CD4-positive, CD25-positive, alpha-beta regulatory T cell (primary cell): Measurements from ENCODE around the gene TIMM44. TPM values are rescaled to one million over a fixed set of nuclear protein-coding genes. Genes with fewer than 3 reads are reported as not detected.
"Not testable (repeated sequence)": the region's sequence is repeated elsewhere in the genome, so short reads cannot be mapped to it uniquely, and the experiment has no call there.

ENCODE experiments used
- ATAC-seq, 2 donors: fragments of 150-1000 bp; cut with Tn5 transposase; one replicate each; pipeline ENCODE4 v1.10.0; 2021; ENCODE audit warnings: low read depth in 2 of 2, moderate number of reproducible peaks in 2 of 2, moderate library complexity in 1 of 2
- DNase-seq, 3 donors: peaks; one replicate each; pipeline versions ENCODE4 v3.0.0 to v3.0.0-alpha.2; 2012 to 2022; ENCODE audit warnings: mixed read lengths in 1 of 3
- H3K27ac ChIP-seq: one replicate; pipeline ENCODE4 v1.7.0; 2013; ENCODE audit warnings: mild to moderate bottlenecking, low read length; ENCODE audit not compliant: insufficient read depth, poor library complexity, severe bottlenecking
- H3K27me3 ChIP-seq: one replicate; pipeline ENCODE4 v1.7.0; 2013; ENCODE audit warnings: low read length; ENCODE audit not compliant: control insufficient read depth, insufficient read depth
- H3K36me3 ChIP-seq: one replicate; pipeline ENCODE4 v1.7.0; 2013; ENCODE audit warnings: mild to moderate bottlenecking, low read length, moderate library complexity; ENCODE audit not compliant: control insufficient read depth, insufficient read depth
- H3K4me1 ChIP-seq: 2 replicates; pipeline ENCODE4 v1.7.0; 2013; ENCODE audit warnings: mild to moderate bottlenecking, low read length; ENCODE audit not compliant: insufficient read depth, control insufficient read depth, poor library complexity, severe bottlenecking
- H3K4me3 ChIP-seq: one replicate; pipeline ENCODE4 v1.7.0; 2013; ENCODE audit warnings: low read depth, mild to moderate bottlenecking, low read length, moderate library complexity
- H3K9me3 ChIP-seq, 2 experiments: 1 replicate in 1 of 2; 2 replicates in 1 of 2; pipeline ENCODE4 v1.7.0; 2013; ENCODE audit warnings: low read length in 2 of 2, mild to moderate bottlenecking in 1 of 2, moderate library complexity in 1 of 2; ENCODE audit not compliant: control insufficient read depth in 2 of 2
- H3K27ac Mint-ChIP-seq, 3 donors: one replicate each; pipeline ENCODE4 v1.8.0; 2020 to 2022; ENCODE audit warnings: mild to moderate bottlenecking in 3 of 3, mixed read lengths in 3 of 3, moderate library complexity in 2 of 3
- H3K27me3 Mint-ChIP-seq: one replicate; pipeline ENCODE4 v1.8.0; 2022; ENCODE audit warnings: mild to moderate bottlenecking, mixed read lengths
- H3K36me3 Mint-ChIP-seq: one replicate; pipeline ENCODE4 v1.8.0; 2020; ENCODE audit warnings: mixed read lengths
- H3K4me1 Mint-ChIP-seq, 4 donors: one replicate each; pipeline ENCODE4 v1.8.0; 2020 to 2022; ENCODE audit warnings: mixed read lengths in 4 of 4, mild to moderate bottlenecking in 1 of 4
- H3K4me3 Mint-ChIP-seq, 4 donors: one replicate each; pipeline ENCODE4 v1.8.0; 2020 to 2022; ENCODE audit warnings: mild to moderate bottlenecking in 4 of 4, mixed read lengths in 4 of 4, moderate library complexity in 3 of 4
- H3K9me3 Mint-ChIP-seq, 7 donors: one replicate each; pipeline ENCODE4 v1.8.0; 2020 to 2022; ENCODE audit warnings: mixed read lengths in 7 of 7, mild to moderate bottlenecking in 3 of 7, moderate library complexity in 2 of 7
- polyA plus RNA-seq, 4 donors: library from polyadenylated mRNA; unstranded; fragments of 300-500 nt; fragmentation: Illumina TruSeq; gene quantifications; one replicate each; pipeline ENCODE4 v1.2.3, GENCODE V29; 2021
- total RNA-seq: library from RNA; stranded (reverse); gene quantifications from one replicate; pipeline ENCODE4 v1.2.3, GENCODE V29; 2022

TIMM44 gene
- total and polyA plus RNA-seq, 5 donors from 2014 or later = 14.0 to 72.5 (median 15.0) TPM

DNA sequence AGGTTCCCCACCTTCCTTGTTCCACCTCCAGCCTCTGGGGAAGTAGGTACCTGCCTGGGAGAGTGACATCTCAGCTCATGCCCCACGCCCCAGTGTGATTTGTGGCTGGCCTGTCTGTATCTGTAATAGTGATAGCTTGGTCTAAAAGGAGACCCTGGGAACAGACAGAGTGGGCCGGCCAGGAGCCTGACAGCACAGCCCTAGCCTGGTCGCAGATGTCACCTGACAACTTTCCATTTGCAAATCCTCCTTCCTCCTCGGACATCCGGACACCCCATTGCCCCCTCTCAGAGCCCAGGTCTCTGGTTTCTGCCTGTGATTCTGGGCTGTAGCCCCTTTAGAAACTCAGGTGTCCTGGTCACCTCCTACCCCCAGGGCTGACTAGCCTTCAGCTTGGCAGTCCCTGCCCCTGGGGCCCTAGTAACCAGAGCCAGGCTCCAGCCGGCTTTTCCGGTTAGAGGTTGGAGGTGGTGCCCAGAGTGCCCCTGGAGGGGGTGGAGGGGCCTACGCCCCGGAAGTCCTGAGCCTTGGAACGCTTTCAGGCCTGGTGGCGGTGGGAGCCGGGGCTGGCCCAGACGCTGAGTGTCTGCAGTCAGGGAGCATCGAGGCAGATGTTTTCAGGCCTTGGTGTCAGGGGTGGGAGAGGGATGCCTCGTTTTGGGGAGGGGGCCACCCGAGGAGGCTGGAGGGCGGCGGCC is 48.7 kb downstream of the TIMM44 start:
- Histone ChIP-seq H3K4me3 (no peak overlapping the region), H3K9me3 (no peaks in the 10 kb centered on the region), H3K36me3 (no peaks in the 10 kb centered on the region), H3K27ac (no peak overlapping the region), H3K4me1 (no peaks in the 10 kb centered on the region), H3K27me3 (no peaks in the 10 kb centered on the region)
- H3K4me3 Mint-ChIP-seq = no peak overlapping the region
- H3K27ac Mint-ChIP-seq = no peak overlapping the region
- DNase-seq (no peak), ATAC-seq (no peak)
- H3K36me3 Mint-ChIP-seq = no peaks in the 10 kb centered on the region
- no peaks in the 10 kb centered on the region for H3K4me1 Mint-ChIP-seq
- H3K27me3 Mint-ChIP-seq = peaks cover 11% of the 10 kb centered on the region
- H3K9me3 Mint-ChIP-seq = no peaks in the 10 kb centered on the region

DNA sequence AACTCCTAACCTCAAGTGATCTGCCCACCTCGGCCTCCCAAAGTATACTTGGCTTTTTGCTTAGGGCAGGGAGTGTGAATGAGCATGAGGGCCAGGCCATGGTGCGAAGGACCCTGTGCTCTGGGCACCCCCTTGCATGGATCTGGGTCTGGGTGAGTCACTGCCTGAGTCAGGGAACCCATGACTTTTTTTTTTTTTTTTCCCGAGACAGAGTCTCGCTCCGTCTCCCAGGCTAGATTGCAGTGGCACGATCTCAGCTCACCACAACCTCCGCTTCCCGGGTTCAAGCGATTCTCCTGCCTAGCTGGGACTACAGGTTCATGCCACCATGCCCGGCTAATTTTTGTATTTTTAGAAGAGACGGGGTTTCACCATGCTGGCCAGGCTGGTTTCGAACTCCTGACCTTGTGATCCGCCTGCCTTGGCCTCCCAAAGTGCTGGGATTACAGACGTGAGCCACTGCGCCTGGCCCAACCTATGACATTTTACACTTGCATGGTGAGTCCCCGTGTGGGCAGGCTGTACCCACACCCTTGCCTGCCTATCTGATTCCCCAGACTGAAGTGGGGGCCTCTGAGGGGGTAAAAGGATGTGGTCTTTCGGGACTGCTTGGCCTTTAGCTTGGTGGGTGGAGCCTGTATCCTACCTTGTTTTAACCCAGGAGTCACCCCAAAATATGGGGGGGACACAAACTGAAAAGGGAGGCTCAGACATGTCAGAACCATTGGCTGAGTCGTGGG is 49.9 kb downstream of the TIMM44 start:
- not testable (repeated sequence) for H3K4me1 Mint-ChIP-seq, H3K36me3 ChIP-seq, ATAC-seq, H3K27me3 ChIP-seq, H3K9me3 ChIP-seq, DNase-seq, H3K4me3 ChIP-seq, H3K4me1 ChIP-seq, H3K27ac ChIP-seq, H3K27ac Mint-ChIP-seq, H3K9me3 Mint-ChIP-seq, H3K4me3 Mint-ChIP-seq, H3K36me3 Mint-ChIP-seq
- peaks cover 19% of the 10 kb centered on the region for H3K27me3 Mint-ChIP-seq

DNA sequence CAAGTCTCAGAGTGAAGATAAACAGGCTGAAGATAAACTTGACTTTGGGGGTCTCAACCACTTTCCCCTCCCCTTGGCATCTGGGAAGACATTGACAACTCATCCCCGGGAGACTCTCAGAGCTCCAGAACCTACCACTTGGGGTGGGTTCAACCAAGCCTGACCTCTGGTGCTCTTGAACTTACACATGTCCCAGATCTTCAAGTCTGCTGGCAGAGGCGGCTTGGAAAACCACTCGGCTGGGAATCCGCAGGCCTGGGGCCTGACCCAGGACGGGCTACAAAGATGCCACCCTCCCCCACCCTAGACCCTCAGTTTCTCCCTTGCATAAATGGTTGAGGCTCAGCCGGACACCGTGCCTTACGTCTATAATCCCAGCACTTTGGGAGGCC is 54.6 kb downstream of the TIMM44 start:
- no peak overlapping the region for H3K4me3 Mint-ChIP-seq
- no peaks in the 10 kb centered on the region for H3K4me1 Mint-ChIP-seq
- no peaks in the 10 kb centered on the region for H3K9me3 ChIP-seq
- H3K27me3 Mint-ChIP-seq = peaks cover 34% of the 10 kb centered on the region
- no peak for DNase-seq
- no peak overlapping the region for H3K27ac Mint-ChIP-seq
- no peaks in the 10 kb centered on the region for H3K4me1 ChIP-seq
- ATAC-seq = no peak
- H3K36me3 ChIP-seq = no peaks in the 10 kb centered on the region
- H3K27ac ChIP-seq = no peak overlapping the region
- H3K9me3 Mint-ChIP-seq = peaks cover 0 to 1% (median 0%) of the 10 kb centered on the region in 7 donors
- peaks cover 3% of the 10 kb centered on the region for H3K27me3 ChIP-seq
- no peaks in the 10 kb centered on the region for H3K36me3 Mint-ChIP-seq
- no peak overlapping the region for H3K4me3 ChIP-seq

DNA sequence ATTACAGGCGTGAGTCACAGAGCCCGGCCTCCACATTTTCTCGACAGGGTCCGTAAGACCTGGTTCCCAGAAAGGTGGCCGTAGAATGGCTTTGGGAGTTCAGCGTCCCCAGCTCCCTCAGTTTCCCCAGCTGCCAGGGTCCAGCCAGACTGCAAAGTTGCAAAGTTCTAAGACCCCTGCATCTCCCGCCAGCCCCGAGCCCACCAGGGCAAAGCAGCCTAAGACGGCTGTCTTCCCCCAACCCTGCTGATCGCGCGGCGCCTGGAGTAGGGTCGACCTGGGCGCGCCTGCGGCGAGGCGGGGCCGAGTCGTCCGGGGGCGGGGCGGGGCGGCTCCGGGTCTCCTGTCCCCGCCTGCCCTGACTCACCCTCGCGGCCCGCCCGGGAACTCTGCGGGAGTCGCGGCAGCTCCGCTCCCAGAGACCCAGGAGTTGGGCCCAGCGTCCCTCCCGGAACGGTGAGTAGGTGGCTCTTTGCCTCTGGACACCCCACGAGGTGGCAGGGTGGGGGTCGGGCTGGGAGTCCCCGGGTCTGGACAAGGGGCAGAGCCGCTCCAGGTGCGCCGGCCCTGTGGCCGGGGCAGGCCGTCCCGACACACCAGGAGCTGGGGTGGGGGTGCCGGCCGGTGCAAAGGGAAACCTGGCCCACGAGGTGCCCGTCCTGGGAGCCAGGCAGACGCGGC is 55.2 kb downstream of the TIMM44 start, which contains the start of gene LRRC8E:
LRRC8E (plus strand) TSS at position 366 of the 681 bp plus-strand sequence. CDS start 7,094 bp downstream, outside the sequence.
- peaks cover 0 to 1% (median 0%) of the 10 kb centered on the region in 7 donors for H3K9me3 Mint-ChIP-seq
- ATAC-seq (peak; percentile 60 to 71), DNase-seq (no peak)
- Histone ChIP-seq H3K27me3 (peaks cover 3% of the 10 kb centered on the region), H3K4me1 (no peaks in the 10 kb centered on the region), H3K27ac (no peak within 1 kb of the TSS), H3K36me3 (no peaks in the 10 kb centered on the region), H3K4me3 (no peak within 1 kb of the TSS), H3K9me3 (no peaks in the 10 kb centered on the region)
- H3K4me3 Mint-ChIP-seq = no peak within 1 kb of the TSS
- no peaks in the 10 kb centered on the region for H3K36me3 Mint-ChIP-seq
- H3K27me3 Mint-ChIP-seq = peaks cover 34% of the 10 kb centered on the region
- H3K4me1 Mint-ChIP-seq = no peaks in the 10 kb centered on the region
- H3K27ac Mint-ChIP-seq = no peak within 1 kb of the TSS

DNA sequence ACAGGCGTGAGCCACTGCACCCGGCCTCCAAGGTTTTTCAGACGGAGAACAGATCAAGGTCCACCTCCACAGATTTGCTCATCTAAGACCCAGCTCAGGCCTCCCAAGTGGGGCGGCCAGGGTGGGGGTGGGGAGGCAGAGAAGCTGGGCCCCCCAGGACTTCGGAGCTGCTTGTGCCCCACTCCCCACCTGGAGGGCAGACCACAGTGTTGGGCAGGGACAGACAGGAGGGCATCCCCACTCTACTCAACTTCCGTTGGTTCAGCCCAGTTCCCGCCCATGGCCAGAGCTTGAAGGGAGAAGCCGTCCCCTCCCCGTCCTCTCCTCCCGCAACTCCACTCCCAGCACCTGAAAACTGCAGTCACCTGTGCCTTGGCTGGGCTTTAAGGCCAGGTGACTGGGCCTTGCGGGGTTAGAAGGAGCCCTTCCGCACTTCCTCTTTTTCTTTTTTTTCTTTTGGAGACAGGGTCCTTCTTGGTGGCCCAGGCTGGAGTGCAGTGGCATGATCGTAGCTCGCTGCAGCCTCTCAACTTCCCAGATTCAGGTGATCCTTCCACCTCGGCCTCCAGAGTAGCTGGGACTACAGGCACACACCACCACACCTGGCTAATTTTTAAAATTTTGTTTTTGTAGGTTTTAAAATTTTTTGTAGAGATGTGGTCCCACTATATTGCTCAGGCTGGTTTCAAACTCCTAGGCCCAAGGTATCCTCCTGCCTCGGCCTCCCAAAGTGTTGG is 55.9 kb downstream of the TIMM44 start:
- no peak overlapping the region for H3K27ac ChIP-seq
- no peak overlapping the region for H3K4me3 ChIP-seq
- no peaks in the 10 kb centered on the region for H3K4me1 ChIP-seq
- no peaks in the 10 kb centered on the region for H3K9me3 ChIP-seq
- DNase-seq (no peak), ATAC-seq (no peak)
- H3K36me3 ChIP-seq = no peaks in the 10 kb centered on the region
- H3K36me3 Mint-ChIP-seq = no peaks in the 10 kb centered on the region
- H3K27me3 Mint-ChIP-seq = peaks cover 34% of the 10 kb centered on the region
- H3K27ac Mint-ChIP-seq = no peak overlapping the region
- H3K4me1 Mint-ChIP-seq = no peaks in the 10 kb centered on the region
- no peak overlapping the region for H3K4me3 Mint-ChIP-seq
- peaks cover 3% of the 10 kb centered on the region for H3K27me3 ChIP-seq
- peaks cover 0 to 1% (median 0%) of the 10 kb centered on the region in 7 donors for H3K9me3 Mint-ChIP-seq

DNA sequence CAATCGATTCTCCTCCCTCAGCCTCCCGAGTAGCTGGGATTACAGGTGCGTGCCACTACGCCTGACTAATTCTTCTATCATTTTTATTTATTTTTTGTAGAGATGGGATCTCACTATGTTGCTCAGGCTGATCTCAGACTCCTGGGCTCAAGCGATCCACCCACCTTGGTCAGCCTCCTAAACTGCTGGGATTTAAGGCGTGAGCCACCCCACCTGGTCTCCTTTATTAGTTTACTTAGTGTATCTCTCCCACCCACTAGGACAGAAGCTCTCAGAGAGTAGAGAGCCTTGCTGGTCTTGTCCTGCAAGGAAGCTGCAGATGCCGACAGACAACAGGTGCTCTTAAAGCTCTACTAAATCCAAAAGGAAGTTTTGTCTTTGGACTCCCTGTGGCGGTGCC is 57.6 kb downstream of the TIMM44 start:
- no peaks in the 10 kb centered on the region for H3K36me3 ChIP-seq
- H3K4me1 Mint-ChIP-seq = no peaks in the 10 kb centered on the region
- H3K9me3 ChIP-seq = no peaks in the 10 kb centered on the region
- no peak overlapping the region for H3K4me3 ChIP-seq
- peaks cover 29% of the 10 kb centered on the region for H3K27me3 Mint-ChIP-seq
- peaks cover 3% of the 10 kb centered on the region for H3K27me3 ChIP-seq
- no peaks in the 10 kb centered on the region for H3K4me1 ChIP-seq
- ATAC-seq = no peak
- H3K36me3 Mint-ChIP-seq = no peaks in the 10 kb centered on the region
- DNase-seq = no peak
- H3K4me3 Mint-ChIP-seq = no peak overlapping the region
- peaks cover 0 to 1% (median 0%) of the 10 kb centered on the region in 7 donors for H3K9me3 Mint-ChIP-seq
- no peak overlapping the region for H3K27ac ChIP-seq
- peak overlapping the region in 1 of 3 donors; percentile 16 for H3K27ac Mint-ChIP-seq

DNA sequence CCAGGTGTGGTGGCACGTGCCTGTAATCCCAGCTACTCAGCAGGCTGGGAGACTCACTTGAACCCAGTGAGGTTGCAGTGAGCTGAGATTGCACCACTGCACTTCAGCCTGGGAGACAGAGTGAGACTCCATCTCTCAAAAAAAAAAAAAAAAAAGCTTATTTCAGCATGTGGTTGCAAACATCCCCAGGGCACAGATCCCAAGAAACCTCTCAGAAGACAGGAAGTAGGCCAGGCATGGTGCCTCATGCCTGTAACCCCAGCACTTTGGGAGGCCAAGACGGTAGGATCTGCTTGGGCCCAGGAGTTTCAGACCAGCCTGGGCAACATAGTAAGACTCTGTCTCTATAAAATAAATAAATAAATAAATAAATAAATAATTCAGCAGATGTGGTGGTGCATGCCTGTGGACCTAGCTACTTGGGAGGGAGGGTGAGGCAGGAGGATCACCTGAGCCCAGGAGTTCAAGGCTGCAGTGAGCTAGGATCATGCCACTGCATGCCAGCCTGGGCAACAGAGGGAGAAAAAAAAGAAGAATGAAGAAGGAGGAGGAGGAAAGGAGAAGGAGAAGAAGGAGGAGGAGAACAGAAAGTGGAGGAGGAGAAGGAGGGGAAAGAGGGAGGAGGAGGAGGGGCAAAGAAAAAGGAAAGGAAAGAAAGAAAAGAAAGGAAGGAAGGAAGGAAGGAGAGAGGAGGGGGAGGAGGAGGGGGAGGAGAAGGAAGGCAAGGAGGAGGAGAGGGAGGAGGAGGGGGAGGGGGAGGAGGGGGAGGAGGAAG is 59.5 kb downstream of the TIMM44 start:
- DNase-seq (no peak), ATAC-seq (no peak)
- no peak overlapping the region for H3K4me3 Mint-ChIP-seq
- Histone ChIP-seq H3K9me3 (no peaks in the 10 kb centered on the region), H3K4me1 (no peaks in the 10 kb centered on the region), H3K4me3 (no peak overlapping the region), H3K36me3 (no peaks in the 10 kb centered on the region), H3K27ac (no peak overlapping the region), H3K27me3 (peaks cover 3% of the 10 kb centered on the region)
- H3K36me3 Mint-ChIP-seq = no peaks in the 10 kb centered on the region
- H3K9me3 Mint-ChIP-seq = peaks cover 0 to 1% (median 0%) of the 10 kb centered on the region in 7 donors
- no peak overlapping the region for H3K27ac Mint-ChIP-seq
- peaks cover 24% of the 10 kb centered on the region for H3K27me3 Mint-ChIP-seq
- H3K4me1 Mint-ChIP-seq = no peaks in the 10 kb centered on the region
